IMR-90 (cell line): ENCODE results near the gene SNAP25. TPM values are rescaled to one million over a fixed set of nuclear protein-coding genes. Genes with fewer than 3 reads are reported as not detected.

Source experiments
- ATAC-seq: fragments of 200-7000 bp; cut with Tn5 transposase; 2 replicates; pipeline ENCODE4 v1.9.1; 2020; ENCODE audit warnings: low read depth, mild to moderate bottlenecking, moderate library complexity
- BruUV-seq: library from RNA; stranded (reverse); fragments of 400-500 nt; replicated peaks from 2 replicates; lab custom pipeline; 2021; lab: Mats Ljungman, UMichigan
- CTCF ChIA-PET: fragments of 300-600 bp; formaldehyde crosslinking; extraction: SDS; loops from one replicate; lab custom pipeline; 2021; ENCODE audit warnings: antibody characterized with exemption; lab: Yijun Ruan, JAX
- POLR2A ChIA-PET: fragments of 300-600 bp; sonication (Branson Sonifier 250); formaldehyde crosslinking; loops from one replicate; lab custom pipeline; 2022; ENCODE audit warnings: antibody characterized with exemption; ENCODE audit not compliant: unreplicated experiment; lab: Charles Lee
- DNase-seq: peaks from one replicate; pipeline ENCODE4 v3.0.0; 2013
- H2AFZ ChIP-seq: replicated peaks from 2 replicates; pipeline ENCODE3; 2013; ENCODE audit warnings: low read length, mild to moderate bottlenecking; ENCODE audit not compliant: poor library complexity
- H2AK5ac ChIP-seq: 2 replicates; pipeline ENCODE4 v1.6.1; 2013; ENCODE audit warnings: low read depth, low read length, inconsistent platforms
- H2AK9ac ChIP-seq: replicated peaks from 2 replicates; pipeline ENCODE3; 2013; ENCODE audit warnings: mild to moderate bottlenecking, low read depth, low read length, moderate library complexity; ENCODE audit not compliant: poor library complexity
- H2BK120ac ChIP-seq: 2 replicates; pipeline ENCODE4 v1.6.1; 2013; ENCODE audit warnings: low read depth, low read length, inconsistent platforms
- H2BK15ac ChIP-seq: 3 replicates; pipeline ENCODE4 v1.6.1; 2013; ENCODE audit warnings: low read depth, low read length, inconsistent platforms
- H2BK20ac ChIP-seq: 2 replicates; pipeline ENCODE4 v1.6.1; 2013; ENCODE audit warnings: low read depth, mild to moderate bottlenecking, inconsistent platforms, low read length, moderate library complexity
- H2BK5ac ChIP-seq: 2 replicates; pipeline ENCODE4 v1.6.1; 2013; ENCODE audit warnings: mild to moderate bottlenecking, low read depth, low read length, inconsistent platforms; ENCODE audit not compliant: poor library complexity, severe bottlenecking
- H3K14ac ChIP-seq: replicated peaks from 2 replicates; pipeline ENCODE4 v1.6.1; 2013; ENCODE audit warnings: low read depth, low read length, inconsistent platforms
- H3K18ac ChIP-seq: 2 replicates; pipeline ENCODE4 v1.6.1; 2013; ENCODE audit warnings: low read depth, low read length, control low read depth
- H3K23ac ChIP-seq: 2 replicates; pipeline ENCODE4 v1.6.1; 2013; ENCODE audit warnings: low read depth, low read length, inconsistent platforms
- H3K27ac ChIP-seq: 2 replicates; pipeline ENCODE4 v1.5.1; 2013; ENCODE audit warnings: mild to moderate bottlenecking, control low read depth, low read length; ENCODE audit not compliant: insufficient read depth
- H3K27me3 ChIP-seq: 2 replicates; pipeline ENCODE4 v1.6.1; 2013; ENCODE audit warnings: low read length; ENCODE audit not compliant: control insufficient read depth, insufficient read depth
- H3K36me3 ChIP-seq: 2 replicates; pipeline ENCODE4 v1.6.1; 2013; ENCODE audit warnings: low read length, mixed read lengths; ENCODE audit not compliant: control insufficient read depth, insufficient read depth
- H3K4ac ChIP-seq: 2 replicates; pipeline ENCODE4 v1.6.1; 2013; ENCODE audit warnings: low read depth, low read length, inconsistent platforms
- H3K4me1 ChIP-seq: 2 replicates; pipeline ENCODE4 v1.6.1; 2013; ENCODE audit warnings: low read length, mixed read lengths; ENCODE audit not compliant: control insufficient read depth, insufficient read depth
- H3K4me2 ChIP-seq: 2 replicates; pipeline ENCODE4 v1.6.1; 2013; ENCODE audit warnings: low read depth, mild to moderate bottlenecking, control low read depth, low read length, moderate library complexity
- H3K4me3 ChIP-seq: 2 replicates; pipeline ENCODE4 v1.5.1; 2013; ENCODE audit warnings: low read depth, mild to moderate bottlenecking, control low read depth, low read length, moderate library complexity; ENCODE audit not compliant: insufficient read depth
- H3K56ac ChIP-seq: 2 replicates; pipeline ENCODE4 v1.6.1; 2013; ENCODE audit warnings: low read length, inconsistent platforms; ENCODE audit not compliant: insufficient read depth; ENCODE audit errors: extremely low read depth
- H3K79me1 ChIP-seq, 2 experiments: 2 replicates each; pipeline ENCODE4 v1.6.1; 2013; ENCODE audit warnings: low read length in 2 of 2, inconsistent platforms in 1 of 2, low read depth in 1 of 2
- H3K9ac ChIP-seq: 2 replicates; pipeline ENCODE4 v1.6.1; 2013; ENCODE audit warnings: low read depth, low read length, control low read depth
- H3K9me1 ChIP-seq: 2 replicates; pipeline ENCODE4 v1.6.1; 2013; ENCODE audit warnings: low read length, inconsistent platforms; ENCODE audit not compliant: insufficient read depth
- H3K9me3 ChIP-seq: 2 replicates; pipeline ENCODE4 v1.6.1; 2013; ENCODE audit warnings: low read length; ENCODE audit not compliant: control insufficient read depth, insufficient read depth
- H4K20me1 ChIP-seq: 2 replicates; pipeline ENCODE4 v1.6.1; 2013; ENCODE audit warnings: low read length, inconsistent platforms; ENCODE audit not compliant: insufficient read depth
- H4K5ac ChIP-seq: 2 replicates; pipeline ENCODE4 v1.6.1; 2013; ENCODE audit warnings: mild to moderate bottlenecking, low read depth, low read length, control low read depth
- H4K8ac ChIP-seq, 2 experiments: 2 replicates each; pipeline ENCODE4 v1.6.1; 2013; ENCODE audit warnings: low read depth in 2 of 2, low read length in 2 of 2, control low read depth in 1 of 2, inconsistent platforms in 1 of 2
- H4K91ac ChIP-seq: 2 replicates; pipeline ENCODE4 v1.6.1; 2013; ENCODE audit warnings: low read depth, low read length, inconsistent platforms; ENCODE audit not compliant: insufficient read depth
- CHD1 ChIP-seq: IDR thresholded peaks from 2 replicates; pipeline ENCODE4 v1.6.1; 2012; ENCODE audit warnings: low read depth, low read length, improper control_type of control experiment
- FOS ChIP-seq: fragments of 150-350 bp; IDR thresholded peaks from 2 replicates; pipeline ENCODE4 v1.6.1; 2016; ENCODE audit warnings: low read depth, low read length
- NFE2L2 ChIP-seq: fragments of 150-350 bp; IDR thresholded peaks from 2 replicates; pipeline ENCODE4 v1.6.1; 2016; ENCODE audit warnings: low read depth, mild to moderate bottlenecking, low read length
- RFX5 ChIP-seq: IDR thresholded peaks from 2 replicates; pipeline ENCODE4 v1.8.0; 2012; ENCODE audit warnings: low read depth, mild to moderate bottlenecking, low read length, moderate library complexity
- WGBS, 2 experiments: methylation state at CpG; one replicate each; pipeline versions ENCODE4 v1.1.5 to v1.1.7; 2013; ENCODE audit warnings: missing lambda C conversion rate in 2 of 2; ENCODE audit not compliant: insufficient read length in 1 of 2; ENCODE audit errors: extremely low coverage in 2 of 2; 5-methylcytosine and 5-hydroxymethylcytosine counted together
- dilution Hi-C: fragments of 300-500 bp; cut with HindIII; formaldehyde crosslinking; loops from one replicate; pipeline ENCODE4 v1.14.3; 2018; ENCODE audit warnings: low sequenced_read_pairs; ENCODE audit not compliant: unreplicated experiment
- in situ Hi-C: fragments of 300-500 bp; cut with MboI; formaldehyde crosslinking; loops from 3 replicates; pipeline ENCODE4 v1.14.3; 2019; ENCODE audit warnings: low sequenced_read_pairs, inconsistent platforms, mixed read lengths
- intact Hi-C: fragments of 100-400 bp; cut with micrococcal nuclease; formaldehyde crosslinking; loops from 2 replicates; pipeline ENCODE4 v1.10.0; 2022
- polyA plus RNA-seq, 3 experiments: library from polyadenylated mRNA; depleted of rRNA; stranded (reverse); fragments of >200 nt; gene quantifications; 2 replicates each; pipeline ENCODE4 v1.2.3, GENCODE V29; 2012; ENCODE audit warnings: low replicate concordance in 1 of 3
- total RNA-seq: library from RNA; depleted of rRNA; stranded (reverse); fragments of >200 nt; gene quantifications from 2 replicates; pipeline ENCODE4 v1.2.3, GENCODE V29; 2012
- TF ChIP-seq, protein P1 (sequence below): fragments of 150-350 bp; IDR thresholded peaks from 2 replicates; pipeline ENCODE4 v1.6.1; 2017; ENCODE audit warnings: mild to moderate bottlenecking, antibody characterized with exemption, low read length, low read depth
- TF ChIP-seq, protein P2 (sequence below): fragments of 150-350 bp; IDR thresholded peaks from 2 replicates; pipeline ENCODE4 v1.6.1; 2016; ENCODE audit warnings: low read depth, mild to moderate bottlenecking, low read length, moderate library complexity, borderline replicate concordance

SNAP25 gene
- total and polyA plus RNA-seq, 2 of the 4 experiments (the other 2 are of a cell fraction), result 1.1 to 2.8 TPM

DNA sequence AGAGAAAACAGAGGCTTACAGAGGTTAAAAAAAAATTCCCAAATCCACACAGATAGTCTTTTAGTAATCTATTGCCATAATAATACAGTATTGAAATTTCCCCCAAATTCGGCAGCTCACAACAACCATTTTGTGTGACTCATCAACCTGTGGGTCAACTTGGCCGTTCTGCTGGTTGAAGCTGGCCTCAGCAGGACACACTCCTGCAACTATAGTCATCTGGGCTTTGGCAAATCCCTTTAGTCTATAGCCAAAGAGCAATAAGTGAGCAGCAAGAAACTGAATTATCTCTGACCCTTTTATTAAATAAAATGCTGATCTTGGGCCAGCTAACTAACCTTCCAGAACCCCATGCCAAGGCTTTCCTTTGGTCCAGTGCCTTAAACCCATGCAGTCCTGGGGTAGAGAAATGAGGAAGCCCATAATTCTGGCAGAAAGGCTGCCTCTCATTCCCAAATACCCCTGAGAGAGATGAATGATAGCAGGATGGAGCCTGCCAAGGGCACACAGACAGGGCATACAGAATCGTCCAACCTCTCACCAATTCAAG, 17.2 kb upstream of the SNAP25 start:
- no peak overlapping the region for H2AK9ac ChIP-seq
- H2BK20ac ChIP-seq, result peak overlapping the region; percentile 62; the same call in 1 of the 2 replicates
- H4K8ac ChIP-seq, result peak overlapping the region in 1 of 2 experiments; percentile 47; a peak in 1 of 4 replicates
- peak overlapping the region; percentile 14; the same call in 1 of the 2 replicates for H2BK120ac ChIP-seq
- dilution Hi-C loops (no loop called here), in situ Hi-C loops (no loop called here), intact Hi-C loops (loop anchor here (2.0 kb wide), 1 partner anchor 15 kb away; no protein-coding TSS in a partner anchor)
- no peak overlapping the region for H2AFZ ChIP-seq
- no peak overlapping the region for H3K14ac ChIP-seq
- H4K91ac ChIP-seq, result no peak overlapping the region
- TF ChIP-seq CHD1 (no peak), FOS (no peak), RFX5 (no peak), NFE2L2 (no peak)
- TF ChIP-seq, protein P1, sequence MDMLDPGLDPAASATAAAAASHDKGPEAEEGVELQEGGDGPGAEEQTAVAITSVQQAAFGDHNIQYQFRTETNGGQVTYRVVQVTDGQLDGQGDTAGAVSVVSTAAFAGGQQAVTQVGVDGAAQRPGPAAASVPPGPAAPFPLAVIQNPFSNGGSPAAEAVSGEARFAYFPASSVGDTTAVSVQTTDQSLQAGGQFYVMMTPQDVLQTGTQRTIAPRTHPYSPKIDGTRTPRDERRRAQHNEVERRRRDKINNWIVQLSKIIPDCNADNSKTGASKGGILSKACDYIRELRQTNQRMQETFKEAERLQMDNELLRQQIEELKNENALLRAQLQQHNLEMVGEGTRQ, result no peak
- TF ChIP-seq, protein P2, sequence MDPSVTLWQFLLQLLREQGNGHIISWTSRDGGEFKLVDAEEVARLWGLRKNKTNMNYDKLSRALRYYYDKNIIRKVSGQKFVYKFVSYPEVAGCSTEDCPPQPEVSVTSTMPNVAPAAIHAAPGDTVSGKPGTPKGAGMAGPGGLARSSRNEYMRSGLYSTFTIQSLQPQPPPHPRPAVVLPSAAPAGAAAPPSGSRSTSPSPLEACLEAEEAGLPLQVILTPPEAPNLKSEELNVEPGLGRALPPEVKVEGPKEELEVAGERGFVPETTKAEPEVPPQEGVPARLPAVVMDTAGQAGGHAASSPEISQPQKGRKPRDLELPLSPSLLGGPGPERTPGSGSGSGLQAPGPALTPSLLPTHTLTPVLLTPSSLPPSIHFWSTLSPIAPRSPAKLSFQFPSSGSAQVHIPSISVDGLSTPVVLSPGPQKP, result no peak
- H3K36me3 ChIP-seq, result no peaks in the 10 kb centered on the region
- no peak overlapping the region for H3K56ac ChIP-seq
- H3K4me2 ChIP-seq, result no peak overlapping the region
- no TSS peak for BruUV-seq
- ATAC-seq (0 out of 2 replicates have a peak, but pooled peaks have one; percentile 27), DNase-seq (peak; percentile 39)
- no peak overlapping the region for H3K4me3 ChIP-seq
- no peak overlapping the region for H3K9ac ChIP-seq
- H3K18ac ChIP-seq, result no peak overlapping the region
- no peaks in the 10 kb centered on the region for H4K20me1 ChIP-seq
- CTCF ChIA-PET, result interaction anchor here (0.7 kb wide), 1 partner anchor 550 kb away, joined by 6 read pairs; no protein-coding TSS in a partner anchor
- H3K27me3 ChIP-seq, result no peaks in the 10 kb centered on the region; the same call in 1 of the 2 replicates
- 0 out of 2 replicates have a peak overlapping the region, but pooled peaks have one; percentile 56 for H3K4ac ChIP-seq
- H3K27ac ChIP-seq, result peak overlapping the region; percentile 14; the same call in 1 of the 2 replicates
- no peak overlapping the region for H2BK5ac ChIP-seq
- WGBS, 2 experiments, result no CpG with 5 or more reads among the region's 3 CpGs
- H3K23ac ChIP-seq, result no peak overlapping the region
- H2BK15ac ChIP-seq, result no peak overlapping the region; the same call in 2 of the 3 replicates
- peak overlapping the region; percentile 21; the same call in 1 of the 2 replicates for H2AK5ac ChIP-seq
- no peak overlapping the region for H4K5ac ChIP-seq
- H3K4me1 ChIP-seq, result no peaks in the 10 kb centered on the region
- POLR2A ChIA-PET, result no interaction called here
- H3K9me3 ChIP-seq, result no peaks in the 10 kb centered on the region
- no peaks in the 10 kb centered on the region for H3K9me1 ChIP-seq
- no peaks in the 10 kb centered on the region for H3K79me1 ChIP-seq
